ENCODE measurements around the gene SETD2.
"Not testable (repeated sequence)": the region's sequence is repeated elsewhere in the genome, so short reads cannot be mapped to it uniquely, and the experiment has no call there.

Gene SETD2

DNA sequence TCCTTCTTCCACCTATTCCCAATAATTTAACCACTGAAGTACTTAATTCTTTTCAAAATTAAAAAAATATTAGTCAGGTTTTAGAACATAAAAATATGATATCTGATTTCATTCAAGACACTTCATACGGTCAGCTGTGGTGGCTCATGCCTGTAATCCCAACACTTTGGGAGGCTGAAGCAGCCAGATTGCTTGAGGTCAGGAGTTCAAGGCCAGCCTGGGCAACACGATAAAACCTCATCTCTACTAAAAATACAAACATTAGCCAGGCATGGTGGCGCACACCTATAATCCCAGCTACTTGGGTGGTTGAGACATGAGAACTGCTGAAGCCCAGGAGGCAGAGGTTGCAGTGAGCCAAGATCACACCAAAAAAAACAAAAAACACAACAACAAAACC is 127.8 kb downstream of the SETD2 start:
- H3K9me2 ChIP-seq (ENCODE audit: low read depth, low read length) = no peaks in the 10 kb centered on the region
- H2AFZ ChIP-seq (ENCODE audit: low read length) = no peak overlapping the region
- H3K36me3 ChIP-seq (ENCODE audit: insufficient read depth, low read length) = peaks cover 75% of the 10 kb centered on the region
- H3K4me1 ChIP-seq (ENCODE audit: insufficient read depth, low read length, severe bottlenecking) = peaks cover 31% of the 10 kb centered on the region
- peaks cover 8% of the 10 kb centered on the region; the same call in 1 of the 2 replicates for H3F3A ChIP-seq (ENCODE audit: insufficient read depth, low read length)
- no peak overlapping the region for H3K27ac ChIP-seq (ENCODE audit: low read depth, low read length, poor library complexity, severe bottlenecking)
- no peaks in the 10 kb centered on the region for H3K27me3 ChIP-seq (ENCODE audit: insufficient read depth, low read length)
- H3K79me2 ChIP-seq (ENCODE audit: insufficient read depth, low read length) = no peaks in the 10 kb centered on the region
- no peaks in the 10 kb centered on the region for H4K20me1 ChIP-seq (ENCODE audit: insufficient read depth, low read length)
- H3K4me3 ChIP-seq (ENCODE audit: low read depth, low read length, poor library complexity, severe bottlenecking) = no peak overlapping the region
- no peak for TF ChIP-seq EZH2 (IDR thresholded peaks at IDR 0.05; ENCODE audit: borderline replicate concordance, low read length)
- TF ChIP-seq CTCF (IDR thresholded peaks at IDR 0.05; ENCODE audit: low read length) = no peak
- no peak overlapping the region for H3K4me2 ChIP-seq (ENCODE audit: low read length)
- H3K9me3 ChIP-seq (ENCODE audit: low read length) = no peaks in the 10 kb centered on the region
- no peak overlapping the region for H3K9ac ChIP-seq (ENCODE audit: low read length)

- Histone ChIP-seq H3K9me3 (ENCODE audit: low read length) (no peaks in the 10 kb centered on the region), H3K27ac (ENCODE audit: low read depth, low read length, poor library complexity, severe bottlenecking) (no peak overlapping the region), H3K27me3 (ENCODE audit: insufficient read depth, low read length) (no peaks in the 10 kb centered on the region), H3K4me2 (ENCODE audit: low read length) (no peak overlapping the region), H3K4me3 (ENCODE audit: low read depth, low read length, poor library complexity, severe bottlenecking) (no peak overlapping the region), H2AFZ (ENCODE audit: low read length) (no peak overlapping the region), H3K9me2 (ENCODE audit: low read depth, low read length) (no peaks in the 10 kb centered on the region), H3K9ac (ENCODE audit: low read length) (no peak overlapping the region), H3K79me2 (ENCODE audit: insufficient read depth, low read length) (no peaks in the 10 kb centered on the region), H3K4me1 (ENCODE audit: insufficient read depth, low read length, severe bottlenecking) (peaks cover 36% of the 10 kb centered on the region), H4K20me1 (ENCODE audit: insufficient read depth, low read length) (no peaks in the 10 kb centered on the region), H3F3A (ENCODE audit: insufficient read depth, low read length) (peaks cover 8% of the 10 kb centered on the region; the same call in 1 of the 2 replicates), H3K36me3 (ENCODE audit: insufficient read depth, low read length) (peaks cover 73% of the 10 kb centered on the region)
- TF ChIP-seq CTCF (IDR thresholded peaks at IDR 0.05; ENCODE audit: low read length) (no peak), EZH2 (IDR thresholded peaks at IDR 0.05; ENCODE audit: borderline replicate concordance, low read length) (no peak)
Observed at GRCh38 chr3:47035645-47036044, 128.3 kb downstream of the SETD2 start.

GRCh38 chr3:47034868-47035489 is 128.9 kb downstream of the SETD2 start:
- Histone ChIP-seq H3K9me3 (ENCODE audit: low read length) (no peaks in the 10 kb centered on the region), H3K9me2 (ENCODE audit: low read depth, low read length) (no peaks in the 10 kb centered on the region), H3K4me2 (ENCODE audit: low read length) (no peak overlapping the region), H3K4me3 (ENCODE audit: low read depth, low read length, poor library complexity, severe bottlenecking) (no peak overlapping the region), H3K9ac (ENCODE audit: low read length) (no peak overlapping the region), H3K27ac (ENCODE audit: low read depth, low read length, poor library complexity, severe bottlenecking) (no peak overlapping the region), H3K36me3 (ENCODE audit: insufficient read depth, low read length) (peaks cover 67% of the 10 kb centered on the region), H2AFZ (ENCODE audit: low read length) (no peak overlapping the region), H3K27me3 (ENCODE audit: insufficient read depth, low read length) (no peaks in the 10 kb centered on the region), H3K4me1 (ENCODE audit: insufficient read depth, low read length, severe bottlenecking) (peaks cover 36% of the 10 kb centered on the region), H3F3A (ENCODE audit: insufficient read depth, low read length) (peaks cover 8% of the 10 kb centered on the region; the same call in 1 of the 2 replicates), H3K79me2 (ENCODE audit: insufficient read depth, low read length) (no peaks in the 10 kb centered on the region), H4K20me1 (ENCODE audit: insufficient read depth, low read length) (no peaks in the 10 kb centered on the region)
- TF ChIP-seq EZH2 (IDR thresholded peaks at IDR 0.05; ENCODE audit: borderline replicate concordance, low read length) (no peak), CTCF (IDR thresholded peaks at IDR 0.05; ENCODE audit: low read length) (no peak)

GRCh38 chr3:47031041-47031440 is 132.9 kb downstream of the SETD2 start:
- H4K20me1 ChIP-seq (ENCODE audit: insufficient read depth, low read length); H3K79me2 ChIP-seq (ENCODE audit: insufficient read depth, low read length); H3K4me2 ChIP-seq (ENCODE audit: low read length); H3K9me3 ChIP-seq (ENCODE audit: low read length); H3K27me3 ChIP-seq (ENCODE audit: insufficient read depth, low read length); H3K9me2 ChIP-seq (ENCODE audit: low read depth, low read length); H3K4me3 ChIP-seq (ENCODE audit: low read depth, low read length, poor library complexity, severe bottlenecking); H3F3A ChIP-seq (ENCODE audit: insufficient read depth, low read length); H2AFZ ChIP-seq (ENCODE audit: low read length); H3K9ac ChIP-seq (ENCODE audit: low read length): not testable (repeated sequence)
- Histone ChIP-seq H3K27ac (ENCODE audit: low read depth, low read length, poor library complexity, severe bottlenecking) (peak overlapping the region; percentile 67), H3K36me3 (ENCODE audit: insufficient read depth, low read length) (peaks cover 54% of the 10 kb centered on the region), H3K4me1 (ENCODE audit: insufficient read depth, low read length, severe bottlenecking) (peaks cover 17% of the 10 kb centered on the region)

Data from OCI-LY1 (cell line).